GM21360 (cell line): Measurements from ENCODE around the gene TTC39C.
"Not testable (repeated sequence)": the region's sequence is repeated elsewhere in the genome, so short reads cannot be mapped to it uniquely, and the experiment has no call there.

ENCODE experiments used
- ATAC-seq: cut with Tn5 transposase; IDR thresholded peaks from one replicate; pipeline ENCODE4 v1.9.1; 2021; ENCODE audit warnings: mild to moderate bottlenecking, moderate library complexity; ENCODE audit not compliant: unreplicated experiment

The TTC39C gene

GRCh38 chr18:24051031-24051947 is 36.7 kb downstream of the TTC39C start:
- no peak for ATAC-seq

- no peak for ATAC-seq
Observed at GRCh38 chr18:24052053-24052452, 37.5 kb downstream of the TTC39C start.

GRCh38 chr18:24053211-24053610 is 38.7 kb downstream of the TTC39C start:
- ATAC-seq = no peak

GRCh38 chr18:24054130-24054529 is 39.6 kb downstream of the TTC39C start:
- ATAC-seq = no peak

- no peak for ATAC-seq
Observed at GRCh38 chr18:24055009-24055804, 40.7 kb downstream of the TTC39C start.

GRCh38 chr18:24055878-24056277 is 41.3 kb downstream of the TTC39C start:
- no peak for ATAC-seq

GRCh38 chr18:24056506-24056905 is 42.0 kb downstream of the TTC39C start:
- no peak for ATAC-seq

GRCh38 chr18:24057804-24058203 is 43.2 kb downstream of the TTC39C start:
- ATAC-seq = no peak

GRCh38 chr18:24059385-24059784 is 44.8 kb downstream of the TTC39C start:
- not testable (repeated sequence) for ATAC-seq

- ATAC-seq = no peak
Observed at GRCh38 chr18:24060644-24061043, 46.1 kb downstream of the TTC39C start.

GRCh38 chr18:24063121-24063731 is 48.7 kb downstream of the TTC39C start:
- no peak for ATAC-seq

GRCh38 chr18:24064391-24065100 is 50.0 kb downstream of the TTC39C start:
- ATAC-seq = no peak

GRCh38 chr18:24065906-24066305 is 51.4 kb downstream of the TTC39C start:
- ATAC-seq = no peak

GRCh38 chr18:24068945-24069693 is 54.6 kb downstream of the TTC39C start:
- no peak for ATAC-seq

- no peak for ATAC-seq
Observed at GRCh38 chr18:24071029-24071428, 56.5 kb downstream of the TTC39C start.

GRCh38 chr18:24071779-24072178 is 57.2 kb downstream of the TTC39C start:
- no peak for ATAC-seq

- no peak for ATAC-seq
Observed at GRCh38 chr18:24072743-24073142, 58.2 kb downstream of the TTC39C start.

- no peak for ATAC-seq
Observed at GRCh38 chr18:24073791-24074190, 59.2 kb downstream of the TTC39C start.

- ATAC-seq = not testable (repeated sequence)
Observed at GRCh38 chr18:24074757-24075156, 60.2 kb downstream of the TTC39C start.
